Prostate gland (tissue), 2 donors: Measurements from ENCODE around the gene CEP85L. TPM values are rescaled to one million over a fixed set of nuclear protein-coding genes. Genes with fewer than 3 reads are reported as not detected.

Experiments
- DNase-seq: peaks from one replicate; pipeline ENCODE4 v3.0.0-alpha.2; 2019; ENCODE audit warnings: low spot score
- H3K27ac ChIP-seq, 2 donors: fragments of 200-600 bp; sonication (generic); 2 replicates each; pipeline ENCODE4 v1.5.1; 2017 to 2019
- H3K27me3 ChIP-seq: fragments of 200-600 bp; sonication (generic); replicated peaks from 2 replicates; pipeline ENCODE4 v1.5.1; 2019; ENCODE audit not compliant: insufficient read depth
- H3K36me3 ChIP-seq, 2 donors: fragments of 200-600 bp; sonication (generic); 1 replicate in 1 of 2; 2 replicates in 1 of 2; pipeline versions ENCODE4 v1.5.1 to v1.8.1; 2017 to 2019
- H3K4me1 ChIP-seq: fragments of 200-600 bp; sonication (generic); replicated peaks from 2 replicates; pipeline ENCODE4 v1.5.1; 2019
- H3K4me3 ChIP-seq, 2 donors: fragments of 200-600 bp; sonication (generic); 2 replicates each; pipeline ENCODE4 v1.5.1; 2017 to 2019
- H3K9me3 ChIP-seq: fragments of 200-600 bp; sonication (generic); 2 replicates; pipeline ENCODE4 v1.5.1; 2017
- POLR2A ChIP-seq: fragments of 450-650 bp; IDR thresholded peaks from one replicate; pipeline ENCODE4 v1.6.1; 2016; ENCODE audit warnings: antibody characterized with exemption, mild to moderate bottlenecking
- POLR2AphosphoS5 ChIP-seq: sonication (generic); formaldehyde crosslinking; IDR thresholded peaks from one replicate; pipeline ENCODE4 v1.6.1; 2017; ENCODE audit warnings: antibody characterized with exemption
- WGBS: methylation state at CpG from one replicate; pipeline ENCODE4 v1.1.5; 2018; 5-methylcytosine and 5-hydroxymethylcytosine counted together
- intact Hi-C: fragments of 100-400 bp; cut with DNase I; formaldehyde crosslinking; loops from one replicate; pipeline ENCODE4 v1.14.2; 2022
- total RNA-seq, 2 donors: library from RNA; depleted of rRNA; stranded (reverse); fragments of >200 nt; gene quantifications; one replicate each; pipeline ENCODE4 v1.1.0, GENCODE V29; 2016
- TF ChIP-seq, protein P1 (sequence below), 4 experiments: fragments of 200-600 bp in 2 of 4; fragments of 450-650 bp in 2 of 4; sonication (generic) in 2 of 4; IDR thresholded peaks; 1 replicate in 3 of 4; 2 replicates in 1 of 4; pipeline ENCODE4 v1.5.1; 2016 to 2019; ENCODE audit warnings: antibody characterized with exemption in 4 of 4, mild to moderate bottlenecking in 2 of 4, moderate library complexity in 2 of 4

Gene CEP85L
- 10 to 100 TPM in 1 of 2 donors, 1 to 10 TPM in 1; 2.7 to 33.5 TPM for total RNA-seq

DNA sequence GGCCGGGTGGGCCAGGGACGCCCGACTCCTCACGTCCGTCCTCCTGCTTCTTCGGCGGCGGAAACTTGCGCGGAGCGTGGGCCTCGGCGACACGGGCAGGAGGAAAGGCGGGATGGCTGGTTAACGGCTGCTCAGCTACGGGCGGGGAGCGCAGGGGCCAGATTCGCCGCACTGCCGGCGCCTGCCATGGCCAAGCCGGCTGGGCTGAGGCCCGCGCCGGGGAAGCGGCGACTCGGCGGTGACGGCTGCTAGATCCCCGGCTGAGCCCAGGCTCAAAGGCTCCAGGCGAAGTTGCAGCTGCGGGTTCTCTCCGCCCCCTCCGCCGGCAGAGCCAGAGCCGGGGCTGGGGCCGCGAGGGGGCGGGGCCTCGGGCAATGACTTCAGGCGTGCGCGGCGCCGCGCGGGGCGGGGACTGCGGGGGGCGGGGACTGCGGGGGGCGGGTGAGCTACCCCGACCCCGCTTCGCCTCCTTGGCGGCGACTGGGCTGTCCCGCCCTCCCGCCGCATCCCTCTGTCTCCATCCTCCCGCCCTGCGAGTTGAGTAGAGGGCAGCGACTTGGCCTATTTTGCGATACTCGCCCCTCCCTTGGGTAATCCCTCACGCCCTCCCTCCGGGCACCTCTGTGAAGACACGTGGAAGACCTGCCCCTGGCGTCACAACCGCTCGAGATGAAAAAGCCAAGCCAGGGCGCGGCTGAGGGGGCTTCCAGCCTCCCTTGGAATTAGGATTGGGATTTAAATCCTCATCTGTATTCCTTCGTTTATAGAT lies at the start of gene CEP85L:
CEP85L (minus strand) TSS at position 310 of the 769 bp plus-strand sequence. CDS start 322 bp downstream, outside the sequence.
- peak; percentile 86 for DNase-seq
- Histone ChIP-seq H3K4me1 (no peaks in the 10 kb centered on the region), H3K36me3 (no peaks in the 10 kb centered on the region), H3K27me3 (no peaks in the 10 kb centered on the region), H3K4me3 (peak within 1 kb of the TSS; percentile 84 to 94), H3K27ac (peak within 1 kb of the TSS; percentile 95 to 96), H3K9me3 (no peaks in the 10 kb centered on the region)
- intact Hi-C loops = no loop called here
- TF ChIP-seq, protein P1, sequence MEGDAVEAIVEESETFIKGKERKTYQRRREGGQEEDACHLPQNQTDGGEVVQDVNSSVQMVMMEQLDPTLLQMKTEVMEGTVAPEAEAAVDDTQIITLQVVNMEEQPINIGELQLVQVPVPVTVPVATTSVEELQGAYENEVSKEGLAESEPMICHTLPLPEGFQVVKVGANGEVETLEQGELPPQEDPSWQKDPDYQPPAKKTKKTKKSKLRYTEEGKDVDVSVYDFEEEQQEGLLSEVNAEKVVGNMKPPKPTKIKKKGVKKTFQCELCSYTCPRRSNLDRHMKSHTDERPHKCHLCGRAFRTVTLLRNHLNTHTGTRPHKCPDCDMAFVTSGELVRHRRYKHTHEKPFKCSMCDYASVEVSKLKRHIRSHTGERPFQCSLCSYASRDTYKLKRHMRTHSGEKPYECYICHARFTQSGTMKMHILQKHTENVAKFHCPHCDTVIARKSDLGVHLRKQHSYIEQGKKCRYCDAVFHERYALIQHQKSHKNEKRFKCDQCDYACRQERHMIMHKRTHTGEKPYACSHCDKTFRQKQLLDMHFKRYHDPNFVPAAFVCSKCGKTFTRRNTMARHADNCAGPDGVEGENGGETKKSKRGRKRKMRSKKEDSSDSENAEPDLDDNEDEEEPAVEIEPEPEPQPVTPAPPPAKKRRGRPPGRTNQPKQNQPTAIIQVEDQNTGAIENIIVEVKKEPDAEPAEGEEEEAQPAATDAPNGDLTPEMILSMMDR (IDR thresholded peaks at IDR 0.05) = peak in 2 of 4 experiments; percentile 34 to 54
- TF ChIP-seq POLR2A = peak; percentile 90
- peak; percentile 70 for TF ChIP-seq POLR2AphosphoS5
- WGBS = under 1% methylated on average over 62 of the region's 77 CpGs

DNA sequence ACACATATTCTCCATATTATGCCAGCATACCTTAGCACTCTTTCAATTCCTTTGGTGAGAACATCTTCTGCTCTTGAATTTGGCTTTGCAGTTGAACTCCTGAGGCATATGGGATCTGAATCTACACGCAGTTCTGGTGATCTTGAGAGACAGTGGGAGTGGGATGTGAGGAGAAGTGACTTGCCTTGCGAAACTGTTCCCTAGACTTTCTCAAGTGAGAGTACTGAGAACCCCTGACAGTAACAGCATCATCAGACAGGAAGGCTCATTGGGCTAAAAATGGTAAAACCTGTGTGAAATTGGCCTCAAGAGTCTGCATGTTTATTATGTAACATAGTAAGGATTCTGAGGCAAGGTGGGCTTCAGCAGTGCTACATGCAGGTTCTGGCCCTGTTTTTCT lies 49.1 kb upstream of the CEP85L start:
- no peaks in the 10 kb centered on the region for H3K9me3 ChIP-seq
- no peak overlapping the region for H3K4me3 ChIP-seq
- H3K36me3 ChIP-seq = no peaks in the 10 kb centered on the region
- intact Hi-C loops = no loop called here
- TF ChIP-seq POLR2A (no peak), POLR2AphosphoS5 (no peak)
- TF ChIP-seq, protein P1 (IDR thresholded peaks at IDR 0.05) = no peak
- 87% methylated on average over 2 of the region's 2 CpGs for WGBS
- no peak for DNase-seq
- no peaks in the 10 kb centered on the region for H3K27me3 ChIP-seq
- no peak overlapping the region for H3K27ac ChIP-seq
- H3K4me1 ChIP-seq = no peaks in the 10 kb centered on the region

DNA sequence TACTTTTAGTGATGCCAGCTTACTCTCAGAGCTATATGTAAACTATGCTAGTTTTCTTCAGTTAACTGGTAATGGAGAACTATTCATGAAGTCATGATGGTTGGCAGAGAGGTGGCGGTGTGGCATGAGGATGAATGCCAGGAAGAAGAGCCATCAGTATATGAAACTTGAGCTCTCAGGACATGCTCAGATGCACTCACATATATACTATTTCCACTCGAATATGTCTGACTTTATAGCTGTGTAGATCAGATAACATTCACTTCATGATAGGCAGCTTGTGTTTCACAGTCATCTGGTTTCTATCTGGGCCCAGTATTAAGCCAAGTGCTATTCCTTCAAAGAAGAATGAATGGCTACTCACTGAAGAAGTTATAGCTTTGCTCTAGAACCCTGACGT lies 46.2 kb upstream of the CEP85L start:
- H3K27ac ChIP-seq = no peak overlapping the region
- whole genome bisulfite sequencing = 51% methylated on average over 3 of the region's 3 CpGs
- H3K4me1 ChIP-seq = no peaks in the 10 kb centered on the region
- no peaks in the 10 kb centered on the region for H3K36me3 ChIP-seq
- no peak for DNase-seq
- intact Hi-C loops = no loop called here
- no peaks in the 10 kb centered on the region for H3K9me3 ChIP-seq
- no peak overlapping the region for H3K4me3 ChIP-seq
- TF ChIP-seq, protein P1 (IDR thresholded peaks at IDR 0.05) = no peak
- TF ChIP-seq POLR2AphosphoS5 = no peak
- no peak for TF ChIP-seq POLR2A
- no peaks in the 10 kb centered on the region for H3K27me3 ChIP-seq

DNA sequence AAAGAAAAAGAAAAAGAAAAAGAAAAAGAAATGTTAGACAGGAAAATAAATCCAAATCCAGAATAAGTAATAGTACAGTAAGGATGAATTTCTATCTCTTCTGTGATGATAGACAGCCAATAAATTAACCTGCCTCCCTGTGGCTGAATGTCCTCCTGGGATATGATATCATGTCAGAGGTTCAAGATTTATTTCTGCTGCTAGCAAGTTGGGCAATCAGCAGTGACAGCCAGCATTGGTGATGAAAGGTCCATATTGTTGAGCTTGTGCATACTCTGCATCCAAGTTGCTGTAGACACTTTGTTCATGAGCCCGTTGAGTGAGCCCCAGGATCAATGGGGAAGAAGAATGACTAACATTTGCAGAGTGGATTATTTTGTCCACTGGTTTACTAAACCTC lies 44.9 kb upstream of the CEP85L start:
- Histone ChIP-seq H3K9me3 (no peaks in the 10 kb centered on the region), H3K27me3 (no peaks in the 10 kb centered on the region), H3K4me3 (no peak overlapping the region), H3K36me3 (no peaks in the 10 kb centered on the region), H3K27ac (no peak overlapping the region), H3K4me1 (no peaks in the 10 kb centered on the region)
- TF ChIP-seq POLR2A (no peak), POLR2AphosphoS5 (no peak)
- TF ChIP-seq, protein P1 (IDR thresholded peaks at IDR 0.05) = no peak
- DNase-seq = no peak
- 86% methylated on average over 1 of the region's 1 CpG for WGBS
- intact Hi-C loops = no loop called here

DNA sequence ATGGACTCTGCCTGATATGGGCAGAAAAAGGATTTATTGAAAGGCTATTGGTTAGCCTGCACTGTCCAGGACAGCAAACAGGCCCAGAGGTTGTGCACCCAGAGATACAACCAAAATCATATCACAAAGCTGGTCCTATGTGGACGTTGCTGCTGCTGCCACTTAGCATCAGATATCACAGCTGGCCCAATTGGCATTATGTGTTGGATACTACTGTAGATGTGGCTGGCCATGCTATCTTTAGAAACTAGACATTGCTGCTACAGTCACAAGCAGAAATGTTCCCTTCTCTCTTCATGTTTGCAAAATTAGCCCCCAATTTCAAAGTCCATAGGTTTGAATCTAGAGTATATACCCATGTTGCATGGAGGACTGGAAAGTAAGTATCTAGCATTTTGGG lies 42.2 kb upstream of the CEP85L start:
- DNase-seq = no peak
- WGBS = 62% methylated on average over 1 of the region's 1 CpG
- no peaks in the 10 kb centered on the region for H3K36me3 ChIP-seq
- no peaks in the 10 kb centered on the region for H3K27me3 ChIP-seq
- intact Hi-C loops = no loop called here
- no peaks in the 10 kb centered on the region for H3K9me3 ChIP-seq
- no peak overlapping the region for H3K27ac ChIP-seq
- no peak overlapping the region for H3K4me3 ChIP-seq
- H3K4me1 ChIP-seq = no peaks in the 10 kb centered on the region
- TF ChIP-seq POLR2AphosphoS5 (no peak), POLR2A (no peak)
- TF ChIP-seq, protein P1 (IDR thresholded peaks at IDR 0.05) = no peak
